Measurements from ENCODE around the gene MYCBP. TPM values are rescaled to one million over a fixed set of nuclear protein-coding genes. Genes with fewer than 3 reads are reported as not detected.

MYCBP gene
- total RNA-seq, 1 donor from 2014 or later: 6.6 TPM

- H3K9me3 Mint-ChIP-seq (ENCODE audit: unreplicated experiment): no peaks in the 10 kb centered on the region
- H3K4me3 Mint-ChIP-seq (ENCODE audit: unreplicated experiment): no peak overlapping the region
- no peaks in the 10 kb centered on the region for H3K27me3 Mint-ChIP-seq (ENCODE audit: unreplicated experiment)
- no peak overlapping the region for H3K27ac Mint-ChIP-seq (ENCODE audit: unreplicated experiment)
- H3K36me3 Mint-ChIP-seq (ENCODE audit: unreplicated experiment): no peaks in the 10 kb centered on the region
- DNase-seq: no peak
- no peaks in the 10 kb centered on the region for H3K4me1 Mint-ChIP-seq (ENCODE audit: low read depth, unreplicated experiment)
- no peak for TF ChIP-seq CTCF (IDR thresholded peaks at IDR 0.05; ENCODE audit: partially characterized antibody, unreplicated experiment)
These were observed 15.5 kb upstream of the MYCBP start for GRCh38 chr1:38888423-38889333.

- no peak for DNase-seq
- no peaks in the 10 kb centered on the region for H3K9me3 Mint-ChIP-seq (ENCODE audit: unreplicated experiment)
- no peaks in the 10 kb centered on the region for H3K4me1 Mint-ChIP-seq (ENCODE audit: low read depth, unreplicated experiment)
- no peak overlapping the region for H3K27ac Mint-ChIP-seq (ENCODE audit: unreplicated experiment)
- H3K27me3 Mint-ChIP-seq (ENCODE audit: unreplicated experiment): no peaks in the 10 kb centered on the region
- no peak for TF ChIP-seq CTCF (IDR thresholded peaks at IDR 0.05; ENCODE audit: partially characterized antibody, unreplicated experiment)
- no peaks in the 10 kb centered on the region for H3K36me3 Mint-ChIP-seq (ENCODE audit: unreplicated experiment)
- H3K4me3 Mint-ChIP-seq (ENCODE audit: unreplicated experiment): no peak overlapping the region
These were observed 11.9 kb upstream of the MYCBP start for GRCh38 chr1:38885092-38885491.

- no peak within 1 kb of the TSS for H3K4me3 Mint-ChIP-seq (ENCODE audit: unreplicated experiment)
- H3K9me3 Mint-ChIP-seq (ENCODE audit: unreplicated experiment): no peaks in the 10 kb centered on the region
- no peaks in the 10 kb centered on the region for H3K4me1 Mint-ChIP-seq (ENCODE audit: low read depth, unreplicated experiment)
- no peaks in the 10 kb centered on the region for H3K36me3 Mint-ChIP-seq (ENCODE audit: unreplicated experiment)
- H3K27ac Mint-ChIP-seq (ENCODE audit: unreplicated experiment): no peak within 1 kb of the TSS
- DNase-seq: no peak
- TF ChIP-seq CTCF (IDR thresholded peaks at IDR 0.05; ENCODE audit: partially characterized antibody, unreplicated experiment): no peak
- no peaks in the 10 kb centered on the region for H3K27me3 Mint-ChIP-seq (ENCODE audit: unreplicated experiment)
These were observed 8.3 kb upstream of the MYCBP start, which contains the start of gene GJA9 for GRCh38 chr1:38881487-38881886. GJA9 (minus strand) TSS chr1:38881587; CDS start chr1:38876098, 5,489 bp downstream.

- Mint-ChIP-seq H3K27ac (ENCODE audit: unreplicated experiment) (no peak overlapping the region), H3K4me1 (ENCODE audit: low read depth, unreplicated experiment) (peaks cover 9% of the 10 kb centered on the region), H3K9me3 (ENCODE audit: unreplicated experiment) (peaks cover 7% of the 10 kb centered on the region), H3K36me3 (ENCODE audit: unreplicated experiment) (no peaks in the 10 kb centered on the region), H3K27me3 (ENCODE audit: unreplicated experiment) (no peaks in the 10 kb centered on the region), H3K4me3 (ENCODE audit: unreplicated experiment) (no peak overlapping the region)
- TF ChIP-seq CTCF (IDR thresholded peaks at IDR 0.05; ENCODE audit: partially characterized antibody, unreplicated experiment): no peak
- no peak for DNase-seq
These were observed 2.7 kb upstream of the MYCBP start for GRCh38 chr1:38875811-38876210.

GRCh38 chr1:38872401-38873026, 634 bp downstream of the MYCBP start:
- peaks cover 7% of the 10 kb centered on the region for H3K9me3 Mint-ChIP-seq (ENCODE audit: unreplicated experiment)
- H3K4me3 Mint-ChIP-seq (ENCODE audit: unreplicated experiment): peak overlapping the region; percentile 95
- H3K36me3 Mint-ChIP-seq (ENCODE audit: unreplicated experiment): no peaks in the 10 kb centered on the region
- no peak overlapping the region for H3K27ac Mint-ChIP-seq (ENCODE audit: unreplicated experiment)
- no peak for TF ChIP-seq CTCF (IDR thresholded peaks at IDR 0.05; ENCODE audit: partially characterized antibody, unreplicated experiment)
- peaks cover 9% of the 10 kb centered on the region for H3K4me1 Mint-ChIP-seq (ENCODE audit: low read depth, unreplicated experiment)
- no peak for DNase-seq
- H3K27me3 Mint-ChIP-seq (ENCODE audit: unreplicated experiment): no peaks in the 10 kb centered on the region

All from glutamatergic neuron (in vitro differentiated cells).